NT2/D1 (cell line): ENCODE measurements around the gene RASEF.

ENCODE experiments used
- DNase-seq: peaks from one replicate; pipeline ENCODE4 v3.0.0-alpha.2; 2011; ENCODE audit warnings: low read depth, low spot score
- H3K27me3 ChIP-seq: 2 replicates; pipeline ENCODE4 v1.6.0; 2011; ENCODE audit warnings: mild to moderate bottlenecking; ENCODE audit not compliant: insufficient read length, insufficient read depth
- H3K36me3 ChIP-seq: 2 replicates; pipeline ENCODE4 v1.6.1; 2011; ENCODE audit warnings: mild to moderate bottlenecking, low read length, mixed read lengths; ENCODE audit not compliant: insufficient read depth, insufficient read length
- H3K4me1 ChIP-seq: 2 replicates; pipeline ENCODE4 v1.5.1; 2011; ENCODE audit not compliant: insufficient read depth, insufficient read length
- H3K4me3 ChIP-seq: 2 replicates; pipeline ENCODE4 v1.5.1; 2011; ENCODE audit warnings: low read depth; ENCODE audit not compliant: insufficient read length
- H3K9ac ChIP-seq: 2 replicates; pipeline ENCODE4 v1.6.0; 2011; ENCODE audit warnings: low read depth; ENCODE audit not compliant: insufficient read length
- H3K9me3 ChIP-seq: 2 replicates; pipeline ENCODE4 v1.5.1; 2011; ENCODE audit warnings: mild to moderate bottlenecking, low read length; ENCODE audit not compliant: insufficient read depth
- SUZ12 ChIP-seq: IDR thresholded peaks from 2 replicates; pipeline ENCODE4 v1.6.1; 2011; ENCODE audit not compliant: insufficient read length, insufficient read depth; ENCODE audit errors: extremely low read depth
- YY1 ChIP-seq: IDR thresholded peaks from 2 replicates; pipeline ENCODE4 v1.6.1; 2011; ENCODE audit not compliant: insufficient read length, insufficient read depth
- ZNF274 ChIP-seq: IDR thresholded peaks from 2 replicates; pipeline ENCODE4 v1.6.1; 2011; ENCODE audit warnings: mild to moderate bottlenecking, low read depth, low read length

Gene RASEF

GRCh38 chr9:83067579-83067978 lies 4.6 kb upstream of the RASEF start:
- Histone ChIP-seq H3K9me3 (no peaks in the 10 kb centered on the region), H3K9ac (no peak overlapping the region), H3K4me1 (no peaks in the 10 kb centered on the region), H3K36me3 (no peaks in the 10 kb centered on the region), H3K4me3 (no peak overlapping the region), H3K27me3 (peaks cover 21% of the 10 kb centered on the region)
- DNase-seq, result no peak
- no peak for TF ChIP-seq YY1
- no peak for TF ChIP-seq SUZ12
- no peak for TF ChIP-seq ZNF274

DNA sequence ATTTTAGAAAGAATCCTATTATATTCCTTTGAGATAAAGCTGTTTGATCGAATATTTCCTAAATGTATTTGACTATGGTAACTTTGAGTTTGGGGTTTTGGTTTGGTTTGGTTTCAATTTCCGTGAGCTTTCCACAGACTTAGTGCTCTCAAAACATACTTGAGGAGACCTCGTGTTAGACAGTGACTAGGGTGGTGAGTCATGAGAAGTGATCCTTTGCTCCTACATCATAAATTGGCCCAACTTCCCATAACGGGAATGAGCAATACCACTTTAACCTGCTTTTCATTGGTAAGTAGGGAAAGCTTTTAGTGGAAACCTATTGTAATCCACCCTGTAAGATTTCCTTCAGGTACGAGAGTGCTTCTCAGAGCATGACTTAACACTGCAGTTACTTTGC lies 3.8 kb upstream of the RASEF start:
- H3K9ac ChIP-seq, result no peak overlapping the region
- H3K36me3 ChIP-seq, result no peaks in the 10 kb centered on the region
- no peak for TF ChIP-seq SUZ12
- TF ChIP-seq YY1, result no peak
- no peak for TF ChIP-seq ZNF274
- H3K27me3 ChIP-seq, result peaks cover 29% of the 10 kb centered on the region
- H3K4me3 ChIP-seq, result no peak overlapping the region
- H3K4me1 ChIP-seq, result no peaks in the 10 kb centered on the region
- no peaks in the 10 kb centered on the region for H3K9me3 ChIP-seq
- DNase-seq, result no peak

DNA sequence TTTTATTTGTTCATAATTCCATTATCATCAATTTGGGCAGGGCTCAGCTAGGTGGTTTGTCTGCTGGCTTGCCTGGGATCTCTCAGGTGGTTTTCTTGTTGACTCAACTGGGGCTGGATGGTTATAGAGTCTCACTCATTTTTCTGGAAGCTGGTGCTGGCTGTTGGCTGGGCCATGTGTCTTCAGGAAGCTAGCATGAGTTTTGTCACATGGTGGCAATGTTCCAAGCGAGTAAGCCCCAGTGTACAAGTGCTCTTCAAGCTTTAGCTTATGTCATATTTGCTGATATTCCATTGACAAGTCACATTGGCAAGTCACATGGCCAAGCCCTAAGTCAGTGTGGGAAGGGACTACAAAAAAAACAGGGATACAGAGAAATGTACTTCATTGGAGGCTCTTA lies 2.3 kb upstream of the RASEF start:
- TF ChIP-seq SUZ12 (no peak), YY1 (no peak), ZNF274 (no peak)
- no peak for DNase-seq
- Histone ChIP-seq H3K9ac (no peak overlapping the region), H3K27me3 (peaks cover 44% of the 10 kb centered on the region), H3K9me3 (no peaks in the 10 kb centered on the region), H3K4me1 (no peaks in the 10 kb centered on the region), H3K36me3 (no peaks in the 10 kb centered on the region), H3K4me3 (no peak overlapping the region)

DNA sequence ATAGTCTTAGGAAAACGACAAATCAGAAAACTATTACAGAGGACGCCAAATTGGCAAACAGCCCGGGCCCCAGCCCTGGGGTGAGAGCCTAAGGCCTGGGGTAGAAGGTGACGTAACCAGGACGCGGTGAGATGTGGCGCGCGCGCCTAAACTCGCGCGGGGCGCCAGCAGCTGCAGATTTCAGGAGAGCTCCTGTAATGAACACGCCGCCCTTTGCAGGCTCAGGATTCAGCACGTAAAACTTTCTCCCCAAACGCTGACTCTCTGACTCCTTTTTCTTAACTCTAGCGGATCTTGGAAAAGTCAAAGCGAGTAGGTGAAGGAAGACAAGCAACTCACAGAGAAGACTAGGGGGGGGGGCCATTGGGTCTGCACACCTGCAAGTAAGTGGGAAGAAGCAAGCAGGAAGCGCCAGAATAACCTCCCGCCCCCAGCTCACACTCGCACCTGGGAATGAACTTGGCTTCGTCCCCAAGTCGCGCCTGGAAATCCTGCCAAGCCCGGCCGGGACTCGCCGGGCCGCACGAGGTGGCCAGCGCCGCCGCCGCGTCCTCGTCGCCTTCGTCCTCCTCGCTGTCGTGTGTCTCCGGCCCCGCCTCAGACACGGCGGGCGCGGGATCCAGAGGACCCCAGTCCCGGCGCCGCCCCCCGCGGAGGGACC lies 822 bp downstream of the RASEF start:
- Histone ChIP-seq H3K9me3 (no peaks in the 10 kb centered on the region), H3K4me3 (peak overlapping the region; percentile 63), H3K9ac (peak overlapping the region; percentile 76), H3K4me1 (no peaks in the 10 kb centered on the region), H3K27me3 (peaks cover 46% of the 10 kb centered on the region), H3K36me3 (no peaks in the 10 kb centered on the region)
- peak; percentile 15 for DNase-seq
- no peak for TF ChIP-seq SUZ12
- TF ChIP-seq ZNF274, result no peak
- TF ChIP-seq YY1, result no peak

DNA sequence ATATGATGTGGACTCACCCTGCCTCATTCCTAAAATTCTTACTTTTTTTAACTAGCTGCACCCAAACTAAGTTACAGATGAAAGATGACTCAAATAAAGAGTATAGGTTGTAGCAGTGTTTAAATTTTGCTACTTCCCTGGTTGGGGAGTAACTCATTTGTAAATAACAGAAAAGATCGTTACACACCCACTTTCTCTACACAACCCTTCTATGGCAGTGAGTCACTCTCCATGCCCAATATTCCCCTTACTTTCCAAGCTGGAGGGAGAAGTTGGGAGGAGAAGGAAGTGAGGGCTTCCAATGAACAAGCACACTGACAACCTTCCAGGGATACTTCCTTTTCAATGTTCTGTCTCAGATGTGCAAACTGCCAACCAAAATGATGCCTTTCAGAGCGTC lies 1.9 kb downstream of the RASEF start:
- Histone ChIP-seq H3K4me3 (no peak overlapping the region), H3K27me3 (peaks cover 46% of the 10 kb centered on the region), H3K9me3 (no peaks in the 10 kb centered on the region), H3K4me1 (no peaks in the 10 kb centered on the region), H3K36me3 (no peaks in the 10 kb centered on the region), H3K9ac (no peak overlapping the region)
- no peak for TF ChIP-seq SUZ12
- TF ChIP-seq ZNF274, result no peak
- TF ChIP-seq YY1, result no peak
- DNase-seq, result no peak

- Histone ChIP-seq H3K4me3 (no peak overlapping the region), H3K36me3 (no peaks in the 10 kb centered on the region), H3K9me3 (no peaks in the 10 kb centered on the region), H3K9ac (no peak overlapping the region), H3K4me1 (no peaks in the 10 kb centered on the region), H3K27me3 (peaks cover 46% of the 10 kb centered on the region)
- no peak for DNase-seq
- TF ChIP-seq ZNF274 (no peak), YY1 (no peak), SUZ12 (no peak)
Observed at GRCh38 chr9:83060556-83060955, 2.4 kb downstream of the RASEF start.

GRCh38 chr9:83059417-83059816 lies 3.5 kb downstream of the RASEF start:
- H3K9ac ChIP-seq, result no peak overlapping the region
- H3K36me3 ChIP-seq, result no peaks in the 10 kb centered on the region
- H3K9me3 ChIP-seq, result no peaks in the 10 kb centered on the region
- no peaks in the 10 kb centered on the region for H3K4me1 ChIP-seq
- no peak overlapping the region for H3K4me3 ChIP-seq
- no peak for TF ChIP-seq YY1
- no peak for TF ChIP-seq SUZ12
- TF ChIP-seq ZNF274, result no peak
- H3K27me3 ChIP-seq, result peaks cover 43% of the 10 kb centered on the region
- DNase-seq, result no peak

- Histone ChIP-seq H3K27me3 (peaks cover 18% of the 10 kb centered on the region), H3K4me3 (no peak overlapping the region), H3K4me1 (no peaks in the 10 kb centered on the region), H3K36me3 (no peaks in the 10 kb centered on the region), H3K9ac (no peak overlapping the region), H3K9me3 (no peaks in the 10 kb centered on the region)
- DNase-seq, result no peak
- TF ChIP-seq ZNF274 (no peak), SUZ12 (no peak), YY1 (no peak)
Observed at GRCh38 chr9:83056911-83057310, 6.0 kb downstream of the RASEF start.
